Hepatocyte (in vitro differentiated cells): Measurements from ENCODE around the gene GPRC5D. TPM values are rescaled to one million over a fixed set of nuclear protein-coding genes. Genes with fewer than 3 reads are reported as not detected.

Source experiments
- DNase-seq: peaks from one replicate; pipeline ENCODE4 v3.0.0-alpha.2; 2016; ENCODE audit warnings: low spot score
- H2AFZ ChIP-seq: fragments of 200-600 bp; sonication (generic); 2 replicates; pipeline ENCODE4 v1.6.0; 2016; ENCODE audit warnings: antibody characterized with exemption, mild to moderate bottlenecking
- H3K27ac ChIP-seq: fragments of 200-600 bp; sonication (generic); 2 replicates; pipeline ENCODE4 v1.5.1; 2016; ENCODE audit warnings: mild to moderate bottlenecking
- H3K27me3 ChIP-seq: fragments of 200-600 bp; sonication (generic); 2 replicates; pipeline ENCODE4 v1.6.1; 2016
- H3K36me3 ChIP-seq: fragments of 200-600 bp; sonication (generic); replicated peaks from 2 replicates; pipeline ENCODE4 v1.5.1; 2016; ENCODE audit warnings: low read depth; ENCODE audit not compliant: insufficient read depth
- H3K4me1 ChIP-seq: fragments of 200-600 bp; sonication (generic); 2 replicates; pipeline ENCODE4 v1.5.1; 2016; ENCODE audit warnings: mild to moderate bottlenecking, moderate library complexity; ENCODE audit not compliant: insufficient read depth
- H3K4me2 ChIP-seq: fragments of 200-600 bp; sonication (generic); 2 replicates; pipeline ENCODE4 v1.6.0; 2016
- H3K4me3 ChIP-seq: fragments of 200-600 bp; sonication (generic); 2 replicates; pipeline ENCODE4 v1.5.1; 2016; ENCODE audit warnings: mild to moderate bottlenecking
- H3K79me2 ChIP-seq: fragments of 200-600 bp; sonication (generic); 2 replicates; pipeline ENCODE4 v1.6.0; 2017; ENCODE audit warnings: mild to moderate bottlenecking
- H3K9me2 ChIP-seq: fragments of 200-600 bp; sonication (generic); replicated peaks from 2 replicates; pipeline ENCODE4 v1.6.0; 2017; ENCODE audit warnings: mild to moderate bottlenecking; ENCODE audit not compliant: insufficient read depth
- H3K9me3 ChIP-seq: fragments of 200-600 bp; sonication (generic); 2 replicates; pipeline ENCODE4 v1.5.1; 2016; ENCODE audit warnings: low read depth, mild to moderate bottlenecking
- H4K20me1 ChIP-seq: fragments of 200-600 bp; sonication (generic); 2 replicates; pipeline ENCODE4 v1.6.0; 2016; ENCODE audit warnings: mild to moderate bottlenecking; ENCODE audit not compliant: insufficient read depth, poor library complexity, severe bottlenecking
- EZH2 ChIP-seq: fragments of 200-600 bp; sonication (generic); IDR thresholded peaks from 2 replicates; pipeline ENCODE4 v1.6.1; 2016; ENCODE audit warnings: antibody characterized with exemption, mild to moderate bottlenecking, borderline replicate concordance
- EZH2phosphoT487 ChIP-seq: fragments of 200-600 bp; sonication (generic); IDR thresholded peaks from one replicate; pipeline ENCODE4 v1.6.1; 2018; ENCODE audit warnings: antibody characterized with exemption, mild to moderate bottlenecking, low read depth, moderate library complexity; ENCODE audit not compliant: unreplicated experiment, severe bottlenecking
- WGBS: methylation state at CpG from one replicate; pipeline ENCODE4 v1.1.6; 2016; ENCODE audit warnings: low lambda C conversion rate; ENCODE audit errors: missing lambda C conversion rate; 5-methylcytosine and 5-hydroxymethylcytosine counted together
- polyA plus RNA-seq: library from polyadenylated mRNA; unstranded; fragments of >200 nt; fragmentation: Nextera tagmentation; extraction: Ambion mirVana; gene quantifications from 2 replicates; pipeline ENCODE4 v1.2.1, GENCODE V29; 2016
- total RNA-seq: library from RNA; depleted of rRNA; stranded (reverse); fragments of >200 nt; gene quantifications from 2 replicates; pipeline ENCODE4 v1.2.3, GENCODE V29; 2014
- TF ChIP-seq, protein P1 (sequence below): fragments of 200-600 bp; sonication (generic); IDR thresholded peaks from 2 replicates; pipeline ENCODE4 v1.5.1; 2016; ENCODE audit warnings: antibody characterized with exemption, mild to moderate bottlenecking; ENCODE audit not compliant: poor library complexity

Gene GPRC5D
- total and polyA plus RNA-seq, 2 experiments from 2014 or later = not detected

DNA sequence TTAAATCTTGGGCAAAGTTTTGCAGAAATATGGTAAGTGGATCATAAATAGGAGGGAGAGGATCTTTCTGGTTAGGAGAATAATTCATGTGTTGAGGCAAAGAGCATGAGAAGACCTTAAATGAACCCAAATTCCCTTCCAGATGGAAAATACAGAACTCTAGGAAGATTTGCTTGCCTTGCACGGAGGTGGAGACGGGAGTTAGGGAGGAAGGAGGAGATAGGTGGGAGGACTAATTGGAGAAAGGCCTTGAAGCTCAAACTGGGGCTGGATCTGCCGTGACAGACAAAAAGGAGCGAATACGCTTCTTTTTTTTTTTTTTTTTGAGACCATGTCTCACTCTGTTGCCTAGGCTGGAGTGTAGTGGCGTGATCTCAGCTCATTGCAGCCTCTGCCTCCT lies 54.7 kb downstream of the GPRC5D start:
- no peaks in the 10 kb centered on the region for H3K36me3 ChIP-seq
- peaks cover 11% of the 10 kb centered on the region for H3K4me1 ChIP-seq
- TF ChIP-seq EZH2 (no peak), EZH2phosphoT487 (no peak)
- TF ChIP-seq, protein P1, sequence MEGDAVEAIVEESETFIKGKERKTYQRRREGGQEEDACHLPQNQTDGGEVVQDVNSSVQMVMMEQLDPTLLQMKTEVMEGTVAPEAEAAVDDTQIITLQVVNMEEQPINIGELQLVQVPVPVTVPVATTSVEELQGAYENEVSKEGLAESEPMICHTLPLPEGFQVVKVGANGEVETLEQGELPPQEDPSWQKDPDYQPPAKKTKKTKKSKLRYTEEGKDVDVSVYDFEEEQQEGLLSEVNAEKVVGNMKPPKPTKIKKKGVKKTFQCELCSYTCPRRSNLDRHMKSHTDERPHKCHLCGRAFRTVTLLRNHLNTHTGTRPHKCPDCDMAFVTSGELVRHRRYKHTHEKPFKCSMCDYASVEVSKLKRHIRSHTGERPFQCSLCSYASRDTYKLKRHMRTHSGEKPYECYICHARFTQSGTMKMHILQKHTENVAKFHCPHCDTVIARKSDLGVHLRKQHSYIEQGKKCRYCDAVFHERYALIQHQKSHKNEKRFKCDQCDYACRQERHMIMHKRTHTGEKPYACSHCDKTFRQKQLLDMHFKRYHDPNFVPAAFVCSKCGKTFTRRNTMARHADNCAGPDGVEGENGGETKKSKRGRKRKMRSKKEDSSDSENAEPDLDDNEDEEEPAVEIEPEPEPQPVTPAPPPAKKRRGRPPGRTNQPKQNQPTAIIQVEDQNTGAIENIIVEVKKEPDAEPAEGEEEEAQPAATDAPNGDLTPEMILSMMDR = no peak
- H3K4me3 ChIP-seq = no peak overlapping the region
- no peak for DNase-seq
- H3K4me2 ChIP-seq = no peak overlapping the region
- H3K9me2 ChIP-seq = no peaks in the 10 kb centered on the region
- WGBS = 89% methylated on average over 6 of the region's 6 CpGs
- no peaks in the 10 kb centered on the region for H3K9me3 ChIP-seq
- no peak overlapping the region for H3K27ac ChIP-seq
- no peak overlapping the region for H2AFZ ChIP-seq
- no peaks in the 10 kb centered on the region for H3K27me3 ChIP-seq
- no peaks in the 10 kb centered on the region for H4K20me1 ChIP-seq
- peaks cover 35% of the 10 kb centered on the region for H3K79me2 ChIP-seq

GRCh38 chr12:12896260-12896659 lies 55.7 kb downstream of the GPRC5D start:
- no peak overlapping the region for H3K27ac ChIP-seq
- H3K27me3 ChIP-seq = no peaks in the 10 kb centered on the region
- peaks cover 10% of the 10 kb centered on the region for H3K4me1 ChIP-seq
- WGBS = 67% methylated on average over 2 of the region's 2 CpGs
- H4K20me1 ChIP-seq = no peaks in the 10 kb centered on the region
- TF ChIP-seq, protein P1 = no peak
- TF ChIP-seq EZH2 = no peak
- no peak for TF ChIP-seq EZH2phosphoT487
- H3K79me2 ChIP-seq = peaks cover 35% of the 10 kb centered on the region
- no peaks in the 10 kb centered on the region for H3K9me3 ChIP-seq
- no peaks in the 10 kb centered on the region for H3K36me3 ChIP-seq
- no peaks in the 10 kb centered on the region for H3K9me2 ChIP-seq
- DNase-seq = no peak
- no peak overlapping the region for H2AFZ ChIP-seq
- H3K4me2 ChIP-seq = no peak overlapping the region
- H3K4me3 ChIP-seq = no peak overlapping the region

- Histone ChIP-seq H4K20me1 (no peaks in the 10 kb centered on the region), H3K27me3 (no peaks in the 10 kb centered on the region), H3K9me3 (no peaks in the 10 kb centered on the region), H3K27ac (peak overlapping the region; percentile 90), H3K4me2 (peak overlapping the region; percentile 86), H3K79me2 (peaks cover 27% of the 10 kb centered on the region), H3K4me1 (no peaks in the 10 kb centered on the region), H3K9me2 (no peaks in the 10 kb centered on the region), H3K4me3 (no peak overlapping the region), H3K36me3 (no peaks in the 10 kb centered on the region), H2AFZ (no peak overlapping the region)
- no peak for DNase-seq
- WGBS = 96% methylated on average over 5 of the region's 5 CpGs
- TF ChIP-seq EZH2phosphoT487 (no peak), EZH2 (no peak)
- TF ChIP-seq, protein P1 = no peak
These were observed 58.5 kb downstream of the GPRC5D start for GRCh38 chr12:12893438-12893837.

GRCh38 chr12:12892681-12893141 lies 59.3 kb downstream of the GPRC5D start:
- TF ChIP-seq, protein P1 = no peak
- TF ChIP-seq EZH2phosphoT487 (no peak), EZH2 (no peak)
- Histone ChIP-seq H4K20me1 (no peaks in the 10 kb centered on the region), H3K79me2 (peaks cover 22% of the 10 kb centered on the region), H3K36me3 (no peaks in the 10 kb centered on the region), H2AFZ (no peak overlapping the region), H3K4me1 (no peaks in the 10 kb centered on the region), H3K4me3 (peak overlapping the region; percentile 28), H3K9me2 (no peaks in the 10 kb centered on the region), H3K27me3 (no peaks in the 10 kb centered on the region), H3K9me3 (no peaks in the 10 kb centered on the region), H3K27ac (peak overlapping the region; percentile 90), H3K4me2 (peak overlapping the region; percentile 86)
- 34% methylated on average over 10 of the region's 10 CpGs for WGBS
- no peak for DNase-seq
